Measurements from ENCODE around the gene TBX21. TPM values are rescaled to one million over a fixed set of nuclear protein-coding genes. Genes with fewer than 3 reads are reported as not detected.

The TBX21 gene
- total and polyA plus RNA-seq, 10 of the 15 experiments (the other 5 are each of a cell fraction or from before 2014, with no cell fraction given), result 0.63 to 9.6 (median 5.0) TPM

DNA sequence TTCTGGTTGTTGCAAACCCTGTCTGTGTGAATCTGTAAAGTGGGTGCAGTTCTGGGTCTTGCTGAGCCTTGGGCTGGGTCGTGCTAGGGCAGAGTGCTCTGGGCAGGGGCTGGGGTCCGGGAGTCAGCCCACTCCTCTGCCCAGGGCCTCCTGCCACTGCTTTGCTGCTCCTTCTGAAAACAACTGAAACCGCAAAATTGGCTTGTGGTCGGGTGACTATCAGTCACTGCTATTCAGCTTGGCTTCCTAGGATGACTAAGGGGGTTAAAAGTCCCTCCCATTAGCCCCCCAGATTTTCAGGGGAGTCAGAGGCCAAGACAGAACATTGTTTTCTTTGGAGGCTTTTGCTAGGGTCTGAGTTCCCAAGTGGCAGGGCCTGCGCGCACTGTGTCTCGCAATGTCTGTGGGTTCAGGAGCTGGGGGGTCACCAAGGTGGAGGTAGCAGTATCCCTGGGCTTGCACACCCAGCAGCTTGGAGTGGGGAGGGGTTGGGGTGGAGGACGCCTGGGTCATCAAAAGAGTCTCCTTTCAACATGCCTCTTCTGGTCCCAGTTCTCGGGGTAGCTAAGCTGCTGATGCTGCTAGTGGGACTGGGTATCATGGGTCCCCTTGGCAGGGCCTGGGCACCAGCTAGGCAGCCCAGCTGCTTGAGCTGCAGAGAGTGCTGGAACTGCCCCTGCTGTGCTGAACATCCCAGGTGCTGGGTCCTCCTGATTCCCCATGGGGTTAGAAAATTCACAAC is 13.5 kb upstream of the TBX21 start (continued):
- TF ChIP-seq JUNB (IDR thresholded peaks at IDR 0.05) (peak; percentile 60; the same call in 1 of the 2 replicates), KDM1A (IDR thresholded peaks at IDR 0.05; ENCODE audit: borderline replicate concordance) (no peak), BCL11A (IDR thresholded peaks at IDR 0.05; ENCODE audit: low read depth, low read length) (peak; percentile 41; the same call in 1 of the 2 replicates), LARP7 (IDR thresholded peaks at IDR 0.05) (peak; percentile 33; the same call in 1 of the 2 replicates), CBFB (IDR thresholded peaks at IDR 0.05; ENCODE audit: low read depth) (0 out of 2 replicates have a peak, but pooled peaks have one; percentile 67), NR2C1 (IDR thresholded peaks at IDR 0.05) (no peak), RBBP5 (conservative IDR thresholded peaks at IDR 0.05) (no peak), NR2C2 (IDR thresholded peaks at IDR 0.05; ENCODE audit: borderline replicate concordance, control insufficient read depth, insufficient read length, low read depth) (no peak), RUNX3 (IDR thresholded peaks at IDR 0.05; ENCODE audit: low read length) (peak; percentile 97), NR2F1 (conservative IDR thresholded peaks at IDR 0.05) (peak; percentile 87), CBX5 (IDR thresholded peaks at IDR 0.05; ENCODE audit: low read depth) (no peak), IKZF2 (IDR thresholded peaks at IDR 0.05) (peak in 1 of 2 experiments; percentile 54; a peak in 1 of 4 replicates), MTA2 (IDR thresholded peaks at IDR 0.05; ENCODE audit: low read depth) (peak; percentile 72; the same call in 1 of the 2 replicates), CHD2 (IDR thresholded peaks at IDR 0.05; ENCODE audit: borderline replicate concordance, low read depth, low read length) (no peak), FOXM1 (IDR thresholded peaks at IDR 0.05; ENCODE audit: low read depth, low read length) (no peak), RCOR1 (conservative IDR thresholded peaks at IDR 0.05; ENCODE audit: low read depth, low read length) (no peak), DPF2 (IDR thresholded peaks at IDR 0.05) (peak; percentile 73), POU2F2 (IDR thresholded peaks at IDR 0.05; ENCODE audit: borderline replicate concordance, low read depth, low read length) (peak; percentile 41; the same call in 1 of the 3 replicates), RFX5 (IDR thresholded peaks at IDR 0.05; ENCODE audit: low read depth, low read length) (no peak), GATAD2B (conservative IDR thresholded peaks at IDR 0.05; ENCODE audit: low read depth) (peak; percentile 77), NBN (IDR thresholded peaks at IDR 0.05) (0 out of 2 replicates have a peak, but pooled peaks have one; percentile 12), PML (IDR thresholded peaks at IDR 0.05; ENCODE audit: low read length) (no peak), BRCA1 (IDR thresholded peaks at IDR 0.05; ENCODE audit: low read depth, low read length) (no peak), ZNF217 (IDR thresholded peaks at IDR 0.05) (0 out of 2 replicates have a peak, but pooled peaks have one; percentile 32)
- TF ChIP-seq, protein P1, sequence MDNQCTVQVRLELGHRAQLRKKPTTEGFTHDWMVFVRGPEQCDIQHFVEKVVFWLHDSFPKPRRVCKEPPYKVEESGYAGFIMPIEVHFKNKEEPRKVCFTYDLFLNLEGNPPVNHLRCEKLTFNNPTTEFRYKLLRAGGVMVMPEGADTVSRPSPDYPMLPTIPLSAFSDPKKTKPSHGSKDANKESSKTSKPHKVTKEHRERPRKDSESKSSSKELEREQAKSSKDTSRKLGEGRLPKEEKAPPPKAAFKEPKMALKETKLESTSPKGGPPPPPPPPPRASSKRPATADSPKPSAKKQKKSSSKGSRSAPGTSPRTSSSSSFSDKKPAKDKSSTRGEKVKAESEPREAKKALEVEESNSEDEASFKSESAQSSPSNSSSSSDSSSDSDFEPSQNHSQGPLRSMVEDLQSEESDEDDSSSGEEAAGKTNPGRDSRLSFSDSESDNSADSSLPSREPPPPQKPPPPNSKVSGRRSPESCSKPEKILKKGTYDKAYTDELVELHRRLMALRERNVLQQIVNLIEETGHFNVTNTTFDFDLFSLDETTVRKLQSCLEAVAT (IDR thresholded peaks at IDR 0.05), result peak; percentile 61; the same call in 1 of the 2 replicates
- TF ChIP-seq, protein P2, sequence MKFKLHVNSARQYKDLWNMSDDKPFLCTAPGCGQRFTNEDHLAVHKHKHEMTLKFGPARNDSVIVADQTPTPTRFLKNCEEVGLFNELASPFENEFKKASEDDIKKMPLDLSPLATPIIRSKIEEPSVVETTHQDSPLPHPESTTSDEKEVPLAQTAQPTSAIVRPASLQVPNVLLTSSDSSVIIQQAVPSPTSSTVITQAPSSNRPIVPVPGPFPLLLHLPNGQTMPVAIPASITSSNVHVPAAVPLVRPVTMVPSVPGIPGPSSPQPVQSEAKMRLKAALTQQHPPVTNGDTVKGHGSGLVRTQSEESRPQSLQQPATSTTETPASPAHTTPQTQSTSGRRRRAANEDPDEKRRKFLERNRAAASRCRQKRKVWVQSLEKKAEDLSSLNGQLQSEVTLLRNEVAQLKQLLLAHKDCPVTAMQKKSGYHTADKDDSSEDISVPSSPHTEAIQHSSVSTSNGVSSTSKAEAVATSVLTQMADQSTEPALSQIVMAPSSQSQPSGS (IDR thresholded peaks at IDR 0.05; ENCODE audit: low read length), result no peak
- TF ChIP-seq, protein P3, sequence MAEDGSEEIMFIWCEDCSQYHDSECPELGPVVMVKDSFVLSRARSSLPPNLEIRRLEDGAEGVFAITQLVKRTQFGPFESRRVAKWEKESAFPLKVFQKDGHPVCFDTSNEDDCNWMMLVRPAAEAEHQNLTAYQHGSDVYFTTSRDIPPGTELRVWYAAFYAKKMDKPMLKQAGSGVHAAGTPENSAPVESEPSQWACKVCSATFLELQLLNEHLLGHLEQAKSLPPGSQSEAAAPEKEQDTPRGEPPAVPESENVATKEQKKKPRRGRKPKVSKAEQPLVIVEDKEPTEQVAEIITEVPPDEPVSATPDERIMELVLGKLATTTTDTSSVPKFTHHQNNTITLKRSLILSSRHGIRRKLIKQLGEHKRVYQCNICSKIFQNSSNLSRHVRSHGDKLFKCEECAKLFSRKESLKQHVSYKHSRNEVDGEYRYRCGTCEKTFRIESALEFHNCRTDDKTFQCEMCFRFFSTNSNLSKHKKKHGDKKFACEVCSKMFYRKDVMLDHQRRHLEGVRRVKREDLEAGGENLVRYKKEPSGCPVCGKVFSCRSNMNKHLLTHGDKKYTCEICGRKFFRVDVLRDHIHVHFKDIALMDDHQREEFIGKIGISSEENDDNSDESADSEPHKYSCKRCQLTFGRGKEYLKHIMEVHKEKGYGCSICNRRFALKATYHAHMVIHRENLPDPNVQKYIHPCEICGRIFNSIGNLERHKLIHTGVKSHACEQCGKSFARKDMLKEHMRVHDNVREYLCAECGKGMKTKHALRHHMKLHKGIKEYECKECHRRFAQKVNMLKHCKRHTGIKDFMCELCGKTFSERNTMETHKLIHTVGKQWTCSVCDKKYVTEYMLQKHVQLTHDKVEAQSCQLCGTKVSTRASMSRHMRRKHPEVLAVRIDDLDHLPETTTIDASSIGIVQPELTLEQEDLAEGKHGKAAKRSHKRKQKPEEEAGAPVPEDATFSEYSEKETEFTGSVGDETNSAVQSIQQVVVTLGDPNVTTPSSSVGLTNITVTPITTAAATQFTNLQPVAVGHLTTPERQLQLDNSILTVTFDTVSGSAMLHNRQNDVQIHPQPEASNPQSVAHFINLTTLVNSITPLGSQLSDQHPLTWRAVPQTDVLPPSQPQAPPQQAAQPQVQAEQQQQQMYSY (CRISPR knock-in tag; IDR thresholded peaks at IDR 0.05), result no peak

All from GM12878 (cell line).